ENCODE results near the gene MATN1.

The MATN1 gene

GRCh38 chr1:30663596-30664091 is 59.7 kb downstream of the MATN1 start:
- peak; percentile 25 for DNase-seq
- H3K36me3 ChIP-seq: no peaks in the 10 kb centered on the region
- no peak for TF ChIP-seq CTCF (IDR thresholded peaks at IDR 0.05; ENCODE audit: low read depth, low read length)
- H3K9me3 ChIP-seq (ENCODE audit: severe bottlenecking): no peaks in the 10 kb centered on the region
- no peak overlapping the region for H3K4me3 ChIP-seq (ENCODE audit: low read depth, low read length)
- no peak overlapping the region for H3K27ac ChIP-seq
- no peaks in the 10 kb centered on the region for H3K27me3 ChIP-seq (ENCODE audit: insufficient read depth, low read depth, severe bottlenecking)

DNA sequence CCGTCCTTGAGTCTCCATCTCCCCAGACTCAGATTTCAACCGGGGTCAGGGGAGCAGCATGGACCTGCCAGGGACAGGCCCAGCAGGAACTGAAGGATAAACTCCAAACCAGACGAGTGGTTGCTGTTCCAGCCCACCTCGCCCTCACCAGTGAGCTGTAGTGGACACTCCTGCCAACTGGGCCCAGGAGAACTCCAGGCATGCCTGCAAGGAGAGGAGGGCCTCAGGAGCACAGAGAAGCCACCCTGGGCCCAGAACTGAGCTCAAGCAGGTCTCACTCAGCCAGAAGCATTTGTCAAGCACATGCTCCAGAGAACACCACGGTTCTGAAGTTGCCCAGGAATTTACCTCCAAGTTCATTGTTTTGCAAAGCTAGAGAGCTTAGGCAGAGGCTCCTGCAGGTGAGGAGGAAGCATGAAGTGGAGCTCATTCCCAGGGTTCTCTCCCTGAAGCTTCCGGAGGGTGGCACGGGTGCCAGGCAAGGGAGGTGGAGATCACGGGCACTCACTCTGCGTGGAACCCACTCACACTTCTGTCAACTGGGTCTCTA is 61.0 kb downstream of the MATN1 start:
- Histone ChIP-seq H3K36me3 (no peaks in the 10 kb centered on the region), H3K9me3 (ENCODE audit: severe bottlenecking) (no peaks in the 10 kb centered on the region), H3K4me3 (ENCODE audit: low read depth, low read length) (no peak overlapping the region), H3K27me3 (ENCODE audit: insufficient read depth, low read depth, severe bottlenecking) (no peaks in the 10 kb centered on the region), H3K27ac (no peak overlapping the region)
- no peak for DNase-seq
- TF ChIP-seq CTCF (IDR thresholded peaks at IDR 0.05; ENCODE audit: low read depth, low read length): no peak

GRCh38 chr1:30661311-30661710 is 62.1 kb downstream of the MATN1 start:
- Histone ChIP-seq H3K9me3 (ENCODE audit: severe bottlenecking) (no peaks in the 10 kb centered on the region), H3K36me3 (no peaks in the 10 kb centered on the region), H3K27ac (no peak overlapping the region), H3K4me3 (ENCODE audit: low read depth, low read length) (no peak overlapping the region), H3K27me3 (ENCODE audit: insufficient read depth, low read depth, severe bottlenecking) (no peaks in the 10 kb centered on the region)
- DNase-seq: no peak
- TF ChIP-seq CTCF (IDR thresholded peaks at IDR 0.05; ENCODE audit: low read depth, low read length): no peak

Data from WERI-Rb-1 (cell line).